Gastrocnemius medialis (tissue), 4 donors: ENCODE measurements around the gene TUBA8.

Experiments
- POLR2A ChIP-seq, 2 donors: fragments of 450-650 bp; IDR thresholded peaks; one replicate each; pipeline ENCODE4 v1.6.1; 2017; ENCODE audit warnings: antibody characterized with exemption in 2 of 2, mild to moderate bottlenecking in 2 of 2, moderate library complexity in 2 of 2
- TF ChIP-seq, protein P1 (sequence below), 5 experiments: fragments of 450-650 bp in 3 of 5; fragments of 200-600 bp in 2 of 5; sonication (generic) in 2 of 5; IDR thresholded peaks in 4 of 5; conservative IDR thresholded peaks in 1 of 5; 1 replicate in 4 of 5; 2 replicates in 1 of 5; pipeline ENCODE4 v1.5.1; 2016 to 2019; ENCODE audit warnings: antibody characterized with exemption in 5 of 5, mild to moderate bottlenecking in 3 of 5, moderate library complexity in 3 of 5

DNA sequence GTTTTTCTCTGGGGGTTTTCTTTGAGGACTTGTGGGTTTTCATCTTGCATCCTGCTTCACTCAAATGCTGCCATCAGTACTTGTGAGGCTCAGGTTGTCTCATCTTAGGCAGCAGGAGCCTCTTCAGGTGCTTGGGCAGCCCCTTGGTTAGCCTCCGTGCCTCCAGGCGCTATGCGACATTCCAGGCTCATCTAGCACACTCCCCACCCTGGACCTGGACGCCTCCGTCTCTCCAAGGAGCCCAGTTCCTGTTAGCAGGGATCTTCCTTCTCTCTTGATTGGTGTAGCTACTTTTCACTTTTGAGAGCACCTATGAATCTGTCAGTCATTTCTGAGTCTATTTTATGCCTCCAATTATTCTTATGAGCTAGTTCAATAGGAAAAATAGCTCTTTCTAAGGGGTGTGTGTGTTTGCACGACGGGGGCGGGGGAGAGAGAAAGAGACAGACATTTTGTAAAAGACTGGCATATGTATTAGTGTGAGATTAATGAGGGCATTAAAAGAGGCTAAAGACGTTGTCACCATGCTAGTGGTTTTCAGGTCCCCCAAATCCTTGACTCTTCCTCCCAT is 7.8 kb downstream of the TUBA8 start:
- TF ChIP-seq, protein P1, sequence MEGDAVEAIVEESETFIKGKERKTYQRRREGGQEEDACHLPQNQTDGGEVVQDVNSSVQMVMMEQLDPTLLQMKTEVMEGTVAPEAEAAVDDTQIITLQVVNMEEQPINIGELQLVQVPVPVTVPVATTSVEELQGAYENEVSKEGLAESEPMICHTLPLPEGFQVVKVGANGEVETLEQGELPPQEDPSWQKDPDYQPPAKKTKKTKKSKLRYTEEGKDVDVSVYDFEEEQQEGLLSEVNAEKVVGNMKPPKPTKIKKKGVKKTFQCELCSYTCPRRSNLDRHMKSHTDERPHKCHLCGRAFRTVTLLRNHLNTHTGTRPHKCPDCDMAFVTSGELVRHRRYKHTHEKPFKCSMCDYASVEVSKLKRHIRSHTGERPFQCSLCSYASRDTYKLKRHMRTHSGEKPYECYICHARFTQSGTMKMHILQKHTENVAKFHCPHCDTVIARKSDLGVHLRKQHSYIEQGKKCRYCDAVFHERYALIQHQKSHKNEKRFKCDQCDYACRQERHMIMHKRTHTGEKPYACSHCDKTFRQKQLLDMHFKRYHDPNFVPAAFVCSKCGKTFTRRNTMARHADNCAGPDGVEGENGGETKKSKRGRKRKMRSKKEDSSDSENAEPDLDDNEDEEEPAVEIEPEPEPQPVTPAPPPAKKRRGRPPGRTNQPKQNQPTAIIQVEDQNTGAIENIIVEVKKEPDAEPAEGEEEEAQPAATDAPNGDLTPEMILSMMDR (IDR thresholded peaks at IDR 0.05 in 4 of 5, conservative IDR thresholded peaks at IDR 0.05 in 1 of 5): no peak
- no peak for TF ChIP-seq POLR2A (IDR thresholded peaks at IDR 0.05)
